Mesenchymal stem cell (in vitro differentiated cells and primary cell): Measurements from ENCODE around the gene SP6.

Experiments used
- DNase-seq: peaks from one replicate; pipeline ENCODE4 v3.0.0-alpha.2; 2013
- H2AFZ ChIP-seq: one replicate; pipeline ENCODE4 v1.6.1; 2013; ENCODE audit warnings: low read depth, mild to moderate bottlenecking, control low read depth, inconsistent platforms, low read length, moderate library complexity
- H2AK5ac ChIP-seq: 2 replicates; pipeline ENCODE4 v1.6.1; 2013; ENCODE audit warnings: low read length, moderate library complexity, mild to moderate bottlenecking, inconsistent platforms; ENCODE audit not compliant: severe bottlenecking
- H2BK120ac ChIP-seq: one replicate; pipeline ENCODE4 v1.6.1; 2013; ENCODE audit warnings: low read depth, mild to moderate bottlenecking, inconsistent platforms, low read length, moderate library complexity
- H2BK12ac ChIP-seq, 2 experiments: one replicate each; pipeline ENCODE4 v1.6.1; 2013; ENCODE audit warnings: inconsistent platforms in 2 of 2, low read length in 2 of 2, mild to moderate bottlenecking in 2 of 2, moderate library complexity in 2 of 2, control low read depth in 1 of 2
- H2BK15ac ChIP-seq: one replicate; pipeline ENCODE4 v1.6.1; 2013; ENCODE audit warnings: mild to moderate bottlenecking, low read depth, inconsistent platforms; ENCODE audit not compliant: poor library complexity, severe bottlenecking
- H2BK5ac ChIP-seq: 2 replicates; pipeline ENCODE4 v1.6.1; 2013; ENCODE audit warnings: low read depth, mild to moderate bottlenecking, low read length, control low read depth, inconsistent platforms; ENCODE audit not compliant: poor library complexity, severe bottlenecking
- H3K14ac ChIP-seq, 2 experiments: one replicate each; pipeline ENCODE4 v1.6.1; 2013; ENCODE audit warnings: inconsistent platforms in 2 of 2, low read length in 2 of 2, control low read depth in 1 of 2, mild to moderate bottlenecking in 1 of 2, moderate library complexity in 1 of 2
- H3K18ac ChIP-seq, 2 experiments: one replicate each; pipeline ENCODE4 v1.6.1; 2013; ENCODE audit warnings: inconsistent platforms in 2 of 2, low read length in 2 of 2, control low read depth in 1 of 2, low read depth in 1 of 2, mild to moderate bottlenecking in 1 of 2
- H3K23ac ChIP-seq, 2 experiments: one replicate each; pipeline ENCODE4 v1.6.1; 2013; ENCODE audit warnings: inconsistent platforms in 2 of 2, low read length in 2 of 2, mild to moderate bottlenecking in 2 of 2, moderate library complexity in 2 of 2, control low read depth in 1 of 2
- H3K27ac ChIP-seq: 2 replicates; pipeline ENCODE4 v1.5.1; 2013; ENCODE audit warnings: mild to moderate bottlenecking, moderate library complexity, low read length, control low read depth, inconsistent platforms; ENCODE audit not compliant: poor library complexity, severe bottlenecking
- H3K27me3 ChIP-seq, 2 experiments: 2 replicates each; pipeline versions ENCODE4 v1.6.1 to v1.7.0; 2013; ENCODE audit warnings: low read length in 2 of 2, mild to moderate bottlenecking in 2 of 2, moderate library complexity in 2 of 2, control low read depth in 1 of 2, inconsistent platforms in 1 of 2; ENCODE audit not compliant: control insufficient read depth in 1 of 2, insufficient read depth in 1 of 2
- H3K36me3 ChIP-seq, 2 experiments: 2 replicates each; pipeline versions ENCODE4 v1.6.1 to v1.7.0; 2013; ENCODE audit warnings: low read length in 2 of 2, control low read depth in 1 of 2, inconsistent platforms in 1 of 2, low read depth in 1 of 2, mild to moderate bottlenecking in 1 of 2; ENCODE audit not compliant: insufficient read depth in 2 of 2, control insufficient read depth in 1 of 2
- H3K4ac ChIP-seq, 2 experiments: one replicate each; pipeline ENCODE4 v1.6.1; 2013; ENCODE audit warnings: inconsistent platforms in 2 of 2, low read length in 2 of 2, mild to moderate bottlenecking in 2 of 2, moderate library complexity in 2 of 2, control low read depth in 1 of 2, low read depth in 1 of 2
- H3K4me1 ChIP-seq: 2 replicates; pipeline ENCODE4 v1.6.1; 2013; ENCODE audit warnings: low read depth, low read length, control low read depth; ENCODE audit not compliant: control insufficient read depth, insufficient read depth
- H3K4me2 ChIP-seq: 2 replicates; pipeline ENCODE4 v1.6.1; 2013; ENCODE audit warnings: low read length, mild to moderate bottlenecking, inconsistent platforms; ENCODE audit not compliant: poor library complexity, severe bottlenecking
- H3K4me3 ChIP-seq, 2 experiments: 2 replicates each; pipeline versions ENCODE4 v1.5.1 to v1.7.0; 2013; ENCODE audit warnings: low read length in 2 of 2, mild to moderate bottlenecking in 2 of 2, control low read depth in 1 of 2, low read depth in 1 of 2; ENCODE audit not compliant: insufficient read depth in 1 of 2
- H3K79me1 ChIP-seq: replicated peaks from 2 replicates; pipeline ENCODE4 v1.6.1; 2013; ENCODE audit warnings: mild to moderate bottlenecking, control low read depth, low read length, inconsistent platforms; ENCODE audit not compliant: poor library complexity, severe bottlenecking
- H3K9ac ChIP-seq: 2 replicates; pipeline ENCODE4 v1.7.0; 2013; ENCODE audit warnings: mild to moderate bottlenecking, low read length, moderate library complexity
- H3K9me3 ChIP-seq: 2 replicates; pipeline ENCODE4 v1.7.0; 2013; ENCODE audit warnings: mild to moderate bottlenecking, low read length; ENCODE audit not compliant: control insufficient read depth
- H4K8ac ChIP-seq: one replicate; pipeline ENCODE4 v1.6.1; 2013; ENCODE audit warnings: inconsistent platforms, mild to moderate bottlenecking, low read length, moderate library complexity
- H4K91ac ChIP-seq: one replicate; pipeline ENCODE4 v1.6.1; 2013; ENCODE audit warnings: mild to moderate bottlenecking, low read length, inconsistent platforms
- WGBS: methylation state at CpG from one replicate; pipeline ENCODE4 v1.1.7; 2013; ENCODE audit warnings: mixed read lengths; 5-methylcytosine and 5-hydroxymethylcytosine counted together

SP6 gene

GRCh38 chr17:47808036-47808829 lies 42.7 kb downstream of the SP6 start:
- H3K27ac ChIP-seq: no peak overlapping the region
- no peak overlapping the region for H4K91ac ChIP-seq
- H4K8ac ChIP-seq: no peak overlapping the region
- WGBS: 91% methylated on average over 20 of the region's 20 CpGs
- peaks cover 29 to 51% of the 10 kb centered on the region in 2 experiments for H3K36me3 ChIP-seq
- no peak overlapping the region for H3K18ac ChIP-seq
- H3K4me2 ChIP-seq: no peak overlapping the region
- no peak overlapping the region for H2BK12ac ChIP-seq
- H3K9ac ChIP-seq: no peak overlapping the region
- no peak overlapping the region for H3K4me3 ChIP-seq
- no peak overlapping the region for H3K14ac ChIP-seq
- H2AK5ac ChIP-seq: no peak overlapping the region
- H3K23ac ChIP-seq: no peak overlapping the region
- H2BK15ac ChIP-seq: no peak overlapping the region
- no peak overlapping the region for H2BK120ac ChIP-seq
- H3K4ac ChIP-seq: no peak overlapping the region
- DNase-seq: no peak
- H3K79me1 ChIP-seq: no peaks in the 10 kb centered on the region
- peaks cover 15 to 53% of the 10 kb centered on the region in 2 experiments for H3K27me3 ChIP-seq
- H3K4me1 ChIP-seq: peaks cover 20% of the 10 kb centered on the region
- no peak overlapping the region for H2AFZ ChIP-seq
- no peak overlapping the region for H2BK5ac ChIP-seq
- H3K9me3 ChIP-seq: no peaks in the 10 kb centered on the region

- Histone ChIP-seq H2AK5ac (no peak overlapping the region), H2BK15ac (no peak overlapping the region), H3K4me1 (peaks cover 20% of the 10 kb centered on the region), H3K4me2 (no peak overlapping the region), H3K4me3 (no peak overlapping the region), H4K91ac (no peak overlapping the region), H2BK5ac (no peak overlapping the region), H3K9ac (no peak overlapping the region), H2BK12ac (no peak overlapping the region), H3K27ac (no peak overlapping the region), H3K27me3 (peaks cover 19 to 56% of the 10 kb centered on the region in 2 experiments), H3K18ac (no peak overlapping the region), H3K36me3 (peaks cover 29 to 43% of the 10 kb centered on the region in 2 experiments), H4K8ac (no peak overlapping the region), H3K14ac (no peak overlapping the region), H3K4ac (no peak overlapping the region), H3K79me1 (no peaks in the 10 kb centered on the region), H3K23ac (no peak overlapping the region), H2AFZ (no peak overlapping the region), H2BK120ac (no peak overlapping the region), H3K9me3 (no peaks in the 10 kb centered on the region)
- WGBS: 96% methylated on average over 8 of the region's 11 CpGs
- DNase-seq: no peak
Observed at GRCh38 chr17:47807421-47807820, 43.5 kb downstream of the SP6 start.

GRCh38 chr17:47806913-47807255 lies 44.1 kb downstream of the SP6 start:
- Histone ChIP-seq H3K9ac (no peak overlapping the region), H2BK5ac (no peak overlapping the region), H3K27ac (no peak overlapping the region), H3K4me3 (no peak overlapping the region), H2AFZ (no peak overlapping the region), H3K14ac (no peak overlapping the region), H3K36me3 (peaks cover 29 to 39% of the 10 kb centered on the region in 2 experiments), H3K4me1 (peaks cover 20% of the 10 kb centered on the region), H3K23ac (no peak overlapping the region), H2BK120ac (no peak overlapping the region), H3K18ac (no peak overlapping the region), H2AK5ac (no peak overlapping the region), H3K79me1 (no peaks in the 10 kb centered on the region), H2BK12ac (no peak overlapping the region), H3K4me2 (no peak overlapping the region), H3K9me3 (no peaks in the 10 kb centered on the region), H3K4ac (no peak overlapping the region), H4K8ac (no peak overlapping the region), H2BK15ac (no peak overlapping the region), H3K27me3 (peaks cover 19 to 61% of the 10 kb centered on the region in 2 experiments), H4K91ac (no peak overlapping the region)
- DNase-seq: no peak
- 97% methylated on average over 9 of the region's 9 CpGs for whole genome bisulfite sequencing

GRCh38 chr17:47806026-47806912 lies 44.7 kb downstream of the SP6 start:
- H2BK120ac ChIP-seq: no peak overlapping the region
- peak overlapping the region in 1 of 2 experiments; percentile 1 for H3K4me3 ChIP-seq
- H3K4ac ChIP-seq: no peak overlapping the region
- H3K23ac ChIP-seq: no peak overlapping the region
- no peaks in the 10 kb centered on the region for H3K9me3 ChIP-seq
- no peak overlapping the region for H3K4me2 ChIP-seq
- H2BK5ac ChIP-seq: no peak overlapping the region
- no peak for DNase-seq
- no peak overlapping the region for H3K14ac ChIP-seq
- H3K27me3 ChIP-seq: peaks cover 22 to 67% of the 10 kb centered on the region in 2 experiments
- no peak overlapping the region for H4K91ac ChIP-seq
- H3K9ac ChIP-seq: no peak overlapping the region
- H3K27ac ChIP-seq: no peak overlapping the region
- peaks cover 19% of the 10 kb centered on the region for H3K4me1 ChIP-seq
- 91% methylated on average over 13 of the region's 16 CpGs for WGBS
- H4K8ac ChIP-seq: no peak overlapping the region
- H2AK5ac ChIP-seq: no peak overlapping the region
- H3K36me3 ChIP-seq: peaks cover 29 to 36% of the 10 kb centered on the region in 2 experiments
- no peaks in the 10 kb centered on the region for H3K79me1 ChIP-seq
- no peak overlapping the region for H3K18ac ChIP-seq
- H2AFZ ChIP-seq: no peak overlapping the region
- no peak overlapping the region for H2BK12ac ChIP-seq
- H2BK15ac ChIP-seq: no peak overlapping the region
